ENCODE data around the gene GGCT. TPM values are rescaled to one million over a fixed set of nuclear protein-coding genes. Genes with fewer than 3 reads are reported as not detected.
A peak's percentile ranks its signal among the peaks of the same experiment; 100 is the strongest.

Gene GGCT
- total RNA-seq, 2 experiments from 2014 or later = 6.3 to 6.6 TPM

DNA sequence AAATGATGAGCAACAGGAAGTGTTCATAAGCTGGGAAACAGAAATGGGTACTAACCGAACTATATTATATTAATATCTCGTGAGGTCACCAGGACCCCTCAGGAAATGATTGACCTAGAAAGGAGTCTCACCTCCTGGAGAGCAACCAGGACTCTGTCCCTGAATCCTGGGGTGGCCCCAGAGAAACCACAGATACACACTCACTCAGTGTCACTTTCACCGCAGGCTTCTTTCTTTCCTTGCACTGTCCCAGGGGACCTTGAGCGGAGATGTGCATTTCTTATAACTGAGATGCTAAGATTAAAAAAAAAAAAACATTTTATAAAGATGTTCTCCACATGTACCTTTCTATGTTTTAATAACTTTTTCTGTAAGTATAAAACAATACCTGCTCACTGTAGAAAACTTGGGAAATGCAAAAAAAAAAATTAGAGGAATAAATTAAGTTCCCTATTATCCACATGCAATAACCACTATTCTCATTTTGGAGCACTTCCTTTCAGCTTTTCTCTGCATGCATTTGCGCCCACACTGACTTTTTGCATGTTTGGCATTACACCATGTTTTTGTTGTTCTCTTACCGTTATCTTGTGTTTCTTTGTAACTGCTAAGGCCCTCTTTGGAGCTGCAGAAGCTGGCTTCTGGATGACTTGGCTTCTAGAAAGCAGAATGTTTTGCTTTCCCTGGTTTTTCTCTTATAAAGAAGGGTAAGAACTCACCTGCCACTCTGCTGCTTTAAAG, 41.1 kb downstream of the GGCT start:
- Mint-ChIP-seq H3K27ac (no peak overlapping the region), H3K27me3 (no peaks in the 10 kb centered on the region), H3K4me1 (ENCODE audit: low read depth) (peaks cover 27% of the 10 kb centered on the region), H3K4me3 (no peak overlapping the region), H3K9me3 (no peaks in the 10 kb centered on the region), H3K36me3 (ENCODE audit: low read depth) (peaks cover 18% of the 10 kb centered on the region)
- H3K9me3 ChIP-seq (ENCODE audit: control insufficient read depth in 1 of 2, insufficient read depth in 1 of 2, low read length in 2 of 2) = no peaks in the 10 kb centered on the region
- ATAC-seq (ENCODE audit: poor library complexity) (no peak), DNase-seq (no peak)
- H3K27ac ChIP-seq (ENCODE audit: low read depth in 1 of 2, low read length in 2 of 2) = no peak overlapping the region
- H3K4me1 ChIP-seq (ENCODE audit: insufficient read depth, low read length) = peaks cover 16% of the 10 kb centered on the region
- no peaks in the 10 kb centered on the region for H3K27me3 ChIP-seq (ENCODE audit: control insufficient read depth in 1 of 2, insufficient read depth in 2 of 2, low read length in 2 of 2)
- CTCF ChIA-PET = interaction anchor here (0.9 kb wide), 1 partner anchor 32 kb away, joined by 3 read pairs; no protein-coding TSS in a partner anchor
- TF ChIP-seq, protein P1, sequence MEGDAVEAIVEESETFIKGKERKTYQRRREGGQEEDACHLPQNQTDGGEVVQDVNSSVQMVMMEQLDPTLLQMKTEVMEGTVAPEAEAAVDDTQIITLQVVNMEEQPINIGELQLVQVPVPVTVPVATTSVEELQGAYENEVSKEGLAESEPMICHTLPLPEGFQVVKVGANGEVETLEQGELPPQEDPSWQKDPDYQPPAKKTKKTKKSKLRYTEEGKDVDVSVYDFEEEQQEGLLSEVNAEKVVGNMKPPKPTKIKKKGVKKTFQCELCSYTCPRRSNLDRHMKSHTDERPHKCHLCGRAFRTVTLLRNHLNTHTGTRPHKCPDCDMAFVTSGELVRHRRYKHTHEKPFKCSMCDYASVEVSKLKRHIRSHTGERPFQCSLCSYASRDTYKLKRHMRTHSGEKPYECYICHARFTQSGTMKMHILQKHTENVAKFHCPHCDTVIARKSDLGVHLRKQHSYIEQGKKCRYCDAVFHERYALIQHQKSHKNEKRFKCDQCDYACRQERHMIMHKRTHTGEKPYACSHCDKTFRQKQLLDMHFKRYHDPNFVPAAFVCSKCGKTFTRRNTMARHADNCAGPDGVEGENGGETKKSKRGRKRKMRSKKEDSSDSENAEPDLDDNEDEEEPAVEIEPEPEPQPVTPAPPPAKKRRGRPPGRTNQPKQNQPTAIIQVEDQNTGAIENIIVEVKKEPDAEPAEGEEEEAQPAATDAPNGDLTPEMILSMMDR (IDR thresholded peaks at IDR 0.05) = no peak
- intact Hi-C loops (cut with DNase I, micrococcal nuclease) = no loop called here
- POLR2A ChIA-PET = no interaction called here
- H3K4me3 ChIP-seq (ENCODE audit: low read length) = no peak overlapping the region
- H3K36me3 ChIP-seq (ENCODE audit: insufficient read depth, low read length) = peaks cover 13% of the 10 kb centered on the region

- peaks cover 13% of the 10 kb centered on the region for H3K36me3 ChIP-seq (ENCODE audit: insufficient read depth, low read length)
- TF ChIP-seq, protein P1 (IDR thresholded peaks at IDR 0.05) = no peak
- Mint-ChIP-seq H3K4me3 (no peak overlapping the region), H3K27ac (no peak overlapping the region), H3K4me1 (ENCODE audit: low read depth) (peaks cover 14% of the 10 kb centered on the region), H3K36me3 (ENCODE audit: low read depth) (peaks cover 25% of the 10 kb centered on the region), H3K27me3 (no peaks in the 10 kb centered on the region), H3K9me3 (no peaks in the 10 kb centered on the region)
- H3K9me3 ChIP-seq (ENCODE audit: control insufficient read depth in 1 of 2, insufficient read depth in 1 of 2, low read length in 2 of 2) = no peaks in the 10 kb centered on the region
- intact Hi-C loops (cut with DNase I, micrococcal nuclease) = no loop called here
- peaks cover 12% of the 10 kb centered on the region for H3K4me1 ChIP-seq (ENCODE audit: insufficient read depth, low read length)
- no peaks in the 10 kb centered on the region for H3K27me3 ChIP-seq (ENCODE audit: control insufficient read depth in 1 of 2, insufficient read depth in 2 of 2, low read length in 2 of 2)
- CTCF ChIA-PET = no interaction called here
- DNase-seq = peak in 1 of 14 experiments; percentile 24
- ATAC-seq (ENCODE audit: poor library complexity) = no peak
- no peak overlapping the region for H3K27ac ChIP-seq (ENCODE audit: low read depth in 1 of 2, low read length in 2 of 2)
- H3K4me3 ChIP-seq (ENCODE audit: low read length) = no peak overlapping the region
- POLR2A ChIA-PET = no interaction called here
Observed at GRCh38 chr7:30462179-30462578, 42.5 kb downstream of the GGCT start.

DNA sequence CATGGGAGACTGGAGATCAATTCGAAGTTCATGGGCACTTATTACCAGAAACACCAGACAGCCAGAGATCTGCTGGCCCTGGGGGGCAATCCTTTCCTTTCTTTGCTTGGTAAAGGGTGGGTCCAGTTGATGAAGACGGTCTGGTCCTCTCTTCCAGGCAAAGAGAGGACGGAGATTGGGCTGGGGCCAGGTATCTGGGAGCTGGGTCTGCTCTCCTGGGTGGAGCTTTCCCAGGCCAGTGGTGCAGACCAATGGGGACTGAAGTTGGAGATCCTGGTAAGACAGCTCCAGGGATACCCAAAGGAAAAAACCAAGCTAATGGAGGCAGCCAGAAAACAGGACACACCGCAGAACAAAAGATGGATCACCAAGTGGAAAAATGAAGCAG, 44.4 kb downstream of the GGCT start:
- H3K4me3 Mint-ChIP-seq = no peak overlapping the region

More for the DNA sequence above, 44.4 kb downstream of the GGCT start:
- Histone ChIP-seq H3K4me3 (ENCODE audit: low read length) (no peak overlapping the region), H3K4me1 (ENCODE audit: insufficient read depth, low read length) (peaks cover 4% of the 10 kb centered on the region), H3K27me3 (ENCODE audit: control insufficient read depth in 1 of 2, insufficient read depth in 2 of 2, low read length in 2 of 2) (no peaks in the 10 kb centered on the region), H3K27ac (ENCODE audit: low read depth in 1 of 2, low read length in 2 of 2) (no peak overlapping the region), H3K9me3 (ENCODE audit: control insufficient read depth in 1 of 2, insufficient read depth in 1 of 2, low read length in 2 of 2) (no peaks in the 10 kb centered on the region), H3K36me3 (ENCODE audit: insufficient read depth, low read length) (peaks cover 30% of the 10 kb centered on the region)
- POLR2A ChIA-PET = interaction anchor here (1.0 kb wide), 1 partner anchor 18 kb away, joined by 3 read pairs; no protein-coding TSS in a partner anchor
- ATAC-seq (ENCODE audit: poor library complexity) (no peak), DNase-seq (no peak)
- H3K9me3 Mint-ChIP-seq = no peaks in the 10 kb centered on the region
- CTCF ChIA-PET = no interaction called here
- H3K27me3 Mint-ChIP-seq = no peaks in the 10 kb centered on the region
- peaks cover under 1% of the 10 kb centered on the region for H3K4me1 Mint-ChIP-seq (ENCODE audit: low read depth)
- no peak overlapping the region for H3K27ac Mint-ChIP-seq
- intact Hi-C loops (cut with DNase I, micrococcal nuclease) = no loop called here
- TF ChIP-seq, protein P1 (IDR thresholded peaks at IDR 0.05) = no peak
- peaks cover 43% of the 10 kb centered on the region for H3K36me3 Mint-ChIP-seq (ENCODE audit: low read depth)
